ENCODE data around the gene TSHZ1.

DNA sequence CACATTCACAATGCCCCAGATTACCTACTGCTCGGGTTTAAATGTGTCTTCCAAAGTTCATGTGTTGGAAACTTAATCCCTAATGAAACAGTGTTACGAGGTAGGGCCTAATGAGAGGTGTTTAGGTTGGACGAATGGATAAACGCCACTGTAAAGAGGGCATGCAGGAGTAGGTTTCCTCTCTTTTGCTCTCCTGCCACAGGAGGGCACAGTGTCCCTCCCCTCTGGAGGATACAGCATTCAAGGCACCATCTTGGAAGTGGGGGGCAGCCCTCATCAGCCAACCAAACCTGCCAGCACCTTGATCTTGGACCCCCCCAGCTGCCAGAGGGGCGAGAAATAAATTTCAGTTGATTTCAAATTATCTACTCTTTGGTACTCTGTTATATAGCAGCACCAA, 103.5 kb downstream of the TSHZ1 start:
- TF ChIP-seq, protein P1, sequence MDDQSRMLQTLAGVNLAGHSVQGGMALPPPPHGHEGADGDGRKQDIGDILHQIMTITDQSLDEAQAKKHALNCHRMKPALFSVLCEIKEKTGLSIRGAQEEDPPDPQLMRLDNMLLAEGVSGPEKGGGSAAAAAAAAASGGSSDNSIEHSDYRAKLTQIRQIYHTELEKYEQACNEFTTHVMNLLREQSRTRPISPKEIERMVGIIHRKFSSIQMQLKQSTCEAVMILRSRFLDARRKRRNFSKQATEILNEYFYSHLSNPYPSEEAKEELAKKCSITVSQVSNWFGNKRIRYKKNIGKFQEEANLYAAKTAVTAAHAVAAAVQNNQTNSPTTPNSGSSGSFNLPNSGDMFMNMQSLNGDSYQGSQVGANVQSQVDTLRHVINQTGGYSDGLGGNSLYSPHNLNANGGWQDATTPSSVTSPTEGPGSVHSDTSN (CRISPR knock-in tag; IDR thresholded peaks at IDR 0.05), result no peak
- TF ChIP-seq, protein P2, sequence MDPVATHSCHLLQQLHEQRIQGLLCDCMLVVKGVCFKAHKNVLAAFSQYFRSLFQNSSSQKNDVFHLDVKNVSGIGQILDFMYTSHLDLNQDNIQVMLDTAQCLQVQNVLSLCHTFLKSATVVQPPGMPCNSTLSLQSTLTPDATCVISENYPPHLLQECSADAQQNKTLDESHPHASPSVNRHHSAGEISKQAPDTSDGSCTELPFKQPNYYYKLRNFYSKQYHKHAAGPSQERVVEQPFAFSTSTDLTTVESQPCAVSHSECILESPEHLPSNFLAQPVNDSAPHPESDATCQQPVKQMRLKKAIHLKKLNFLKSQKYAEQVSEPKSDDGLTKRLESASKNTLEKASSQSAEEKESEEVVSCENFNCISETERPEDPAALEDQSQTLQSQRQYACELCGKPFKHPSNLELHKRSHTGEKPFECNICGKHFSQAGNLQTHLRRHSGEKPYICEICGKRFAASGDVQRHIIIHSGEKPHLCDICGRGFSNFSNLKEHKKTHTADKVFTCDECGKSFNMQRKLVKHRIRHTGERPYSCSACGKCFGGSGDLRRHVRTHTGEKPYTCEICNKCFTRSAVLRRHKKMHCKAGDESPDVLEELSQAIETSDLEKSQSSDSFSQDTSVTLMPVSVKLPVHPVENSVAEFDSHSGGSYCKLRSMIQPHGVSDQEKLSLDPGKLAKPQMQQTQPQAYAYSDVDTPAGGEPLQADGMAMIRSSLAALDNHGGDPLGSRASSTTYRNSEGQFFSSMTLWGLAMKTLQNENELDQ (tag by site-specific recombination; IDR thresholded peaks at IDR 0.05; ENCODE audit: low read depth), result no peak
- TF ChIP-seq ZNF544 (tag by site-specific recombination; IDR thresholded peaks at IDR 0.05), result no peak

Data from HEK293 (cell line).